Kidney epithelial cell (primary cell): Measurements from ENCODE around the gene BRI3. TPM values are rescaled to one million over a fixed set of nuclear protein-coding genes. Genes with fewer than 3 reads are reported as not detected.

Experiments
- DNase-seq: peaks from one replicate; pipeline ENCODE4 v3.0.0-alpha.2; 2010; ENCODE audit warnings: low read depth
- H3K27me3 ChIP-seq: 2 replicates; pipeline ENCODE4 v1.6.0; 2011; ENCODE audit warnings: low read length; ENCODE audit not compliant: control insufficient read depth, insufficient read depth
- H3K36me3 ChIP-seq: 2 replicates; pipeline ENCODE4 v1.5.1; 2011; ENCODE audit warnings: low read length; ENCODE audit not compliant: control insufficient read depth, insufficient read depth
- H3K4me3 ChIP-seq: 2 replicates; pipeline ENCODE4 v1.5.1; 2011; ENCODE audit warnings: low read depth, mild to moderate bottlenecking, control low read depth, low read length
- CTCF ChIP-seq: IDR thresholded peaks from 2 replicates; pipeline ENCODE4 v1.5.1; 2011; ENCODE audit warnings: mild to moderate bottlenecking, moderate library complexity, low read length, control low read depth, inconsistent platforms; ENCODE audit not compliant: insufficient read depth, poor library complexity, severe bottlenecking
- total RNA-seq: library from RNA; depleted of rRNA; stranded (reverse); fragments of >200 nt; gene quantifications from 2 replicates; pipeline ENCODE4 v1.2.3, GENCODE V29; 2015

BRI3 gene
- total RNA-seq, 1 donor from 2014 or later: 127 TPM

GRCh38 chr7:98286093-98286539 is 4.6 kb downstream of the BRI3 start:
- no peak for DNase-seq
- Histone ChIP-seq H3K27me3 (no peaks in the 10 kb centered on the region), H3K36me3 (peaks cover 1% of the 10 kb centered on the region), H3K4me3 (no peak overlapping the region)
- TF ChIP-seq CTCF: no peak

GRCh38 chr7:98286701-98287485 is 5.4 kb downstream of the BRI3 start:
- H3K27me3 ChIP-seq: no peaks in the 10 kb centered on the region
- H3K4me3 ChIP-seq: no peak overlapping the region
- H3K36me3 ChIP-seq: peaks cover 1% of the 10 kb centered on the region
- DNase-seq: no peak
- TF ChIP-seq CTCF: no peak

- no peak for DNase-seq
- no peak overlapping the region for H3K4me3 ChIP-seq
- no peaks in the 10 kb centered on the region for H3K27me3 ChIP-seq
- TF ChIP-seq CTCF: no peak
- peaks cover 1% of the 10 kb centered on the region for H3K36me3 ChIP-seq
Measured at GRCh38 chr7:98287486-98287959, 6.0 kb downstream of the BRI3 start.

- Histone ChIP-seq H3K27me3 (no peaks in the 10 kb centered on the region), H3K4me3 (no peak overlapping the region), H3K36me3 (peaks cover 1% of the 10 kb centered on the region)
- no peak for TF ChIP-seq CTCF
- no peak for DNase-seq
Measured at GRCh38 chr7:98288064-98288823, 6.8 kb downstream of the BRI3 start.

- Histone ChIP-seq H3K27me3 (no peaks in the 10 kb centered on the region), H3K4me3 (no peak overlapping the region), H3K36me3 (no peaks in the 10 kb centered on the region)
- DNase-seq: no peak
- no peak for TF ChIP-seq CTCF
Measured at GRCh38 chr7:98289333-98289875, 7.9 kb downstream of the BRI3 start.
